Large intestine (tissue), 3 donors: ENCODE data around the gene PDZD2. TPM values are rescaled to one million over a fixed set of nuclear protein-coding genes. Genes with fewer than 3 reads are reported as not detected.
"Not testable (repeated sequence)": the region's sequence is repeated elsewhere in the genome, so short reads cannot be mapped to it uniquely, and the experiment has no call there.

Source experiments
- DNase-seq, 2 donors: peaks; one replicate each; pipeline versions ENCODE4 v3.0.0 to v3.0.0-alpha.2; 2013
- H3K27ac ChIP-seq: one replicate; pipeline ENCODE4 v1.5.1; 2013; ENCODE audit warnings: low read length
- H3K27me3 ChIP-seq: 2 replicates; pipeline ENCODE4 v1.6.1; 2013; ENCODE audit warnings: low read length; ENCODE audit not compliant: control insufficient read depth, insufficient read depth
- H3K36me3 ChIP-seq: 2 replicates; pipeline ENCODE4 v1.6.1; 2013; ENCODE audit warnings: low read length; ENCODE audit not compliant: control insufficient read depth, insufficient read depth
- H3K4me1 ChIP-seq: one replicate; pipeline ENCODE4 v1.6.1; 2013; ENCODE audit warnings: low read length; ENCODE audit not compliant: control insufficient read depth, insufficient read depth
- H3K4me3 ChIP-seq: one replicate; pipeline ENCODE4 v1.5.1; 2013; ENCODE audit warnings: low read length
- H3K9me3 ChIP-seq: one replicate; pipeline ENCODE4 v1.6.1; 2013; ENCODE audit warnings: mild to moderate bottlenecking, low read depth, low read length, moderate library complexity; ENCODE audit not compliant: control insufficient read depth
- WGBS: methylation state at CpG from one replicate; pipeline ENCODE4 v1.1.5; 2013; ENCODE audit warnings: low lambda C conversion rate; ENCODE audit not compliant: insufficient coverage; 5-methylcytosine and 5-hydroxymethylcytosine counted together
- polyA plus RNA-seq: library from polyadenylated mRNA; unstranded; fragments of 120-200 nt; gene quantifications from one replicate; pipeline ENCODE4 v1.2.1, GENCODE V29; 2013

PDZD2 gene
- polyA plus RNA-seq, 1 donor: 4.7 TPM

GRCh38 chr5:32040181-32040695 lies 401.3 kb downstream of the PDZD2 start:
- not testable (repeated sequence) for H3K4me3 ChIP-seq, H3K27me3 ChIP-seq, H3K36me3 ChIP-seq, DNase-seq, H3K4me1 ChIP-seq, H3K27ac ChIP-seq
- no CpG with 5 or more reads among the region's 31 CpGs for WGBS
- peaks cover 21% of the 10 kb centered on the region for H3K9me3 ChIP-seq

- H3K9me3 ChIP-seq: peaks cover 21% of the 10 kb centered on the region
- no peak overlapping the region for H3K27ac ChIP-seq
- H3K4me3 ChIP-seq: no peak overlapping the region
- H3K27me3 ChIP-seq: no peaks in the 10 kb centered on the region
- no peaks in the 10 kb centered on the region for H3K4me1 ChIP-seq
- H3K36me3 ChIP-seq: no peaks in the 10 kb centered on the region
- WGBS: 85% methylated on average over 4 of the region's 7 CpGs
- no peak for DNase-seq
Measured at GRCh38 chr5:32042551-32042961, 403.6 kb downstream of the PDZD2 start.

- Histone ChIP-seq H3K9me3 (peaks cover 21% of the 10 kb centered on the region), H3K36me3 (no peaks in the 10 kb centered on the region), H3K27me3 (no peaks in the 10 kb centered on the region), H3K4me1 (no peaks in the 10 kb centered on the region), H3K4me3 (no peak overlapping the region), H3K27ac (no peak overlapping the region)
- DNase-seq: no peak
- no CpG with 5 or more reads among the region's 5 CpGs for WGBS
Measured at GRCh38 chr5:32043105-32043504, 404.2 kb downstream of the PDZD2 start.

DNA sequence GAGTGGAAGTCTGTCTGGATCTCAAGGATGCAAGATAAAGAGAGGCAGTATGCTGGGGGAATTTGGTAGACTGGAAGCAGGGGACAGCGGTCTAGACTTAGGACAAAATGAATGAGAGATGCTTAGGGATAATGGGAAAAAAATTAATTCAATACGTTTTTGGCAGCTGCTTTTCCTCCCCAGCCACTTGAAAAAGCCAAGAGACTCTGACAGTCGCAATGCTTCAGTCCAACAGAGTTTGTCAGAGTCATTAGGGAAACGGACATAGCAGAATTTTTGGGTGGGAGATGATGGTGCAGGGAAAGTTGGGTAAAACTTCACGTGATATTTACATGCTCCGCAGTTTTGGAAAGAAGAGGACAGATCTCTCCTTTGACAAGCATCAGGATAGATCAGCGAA lies 405.5 kb downstream of the PDZD2 start:
- 60% methylated on average over 2 of the region's 7 CpGs for WGBS
- Histone ChIP-seq H3K36me3 (no peaks in the 10 kb centered on the region), H3K4me3 (no peak overlapping the region), H3K27me3 (no peaks in the 10 kb centered on the region), H3K9me3 (peaks cover 15% of the 10 kb centered on the region), H3K4me1 (no peaks in the 10 kb centered on the region), H3K27ac (no peak overlapping the region)
- DNase-seq: no peak

DNA sequence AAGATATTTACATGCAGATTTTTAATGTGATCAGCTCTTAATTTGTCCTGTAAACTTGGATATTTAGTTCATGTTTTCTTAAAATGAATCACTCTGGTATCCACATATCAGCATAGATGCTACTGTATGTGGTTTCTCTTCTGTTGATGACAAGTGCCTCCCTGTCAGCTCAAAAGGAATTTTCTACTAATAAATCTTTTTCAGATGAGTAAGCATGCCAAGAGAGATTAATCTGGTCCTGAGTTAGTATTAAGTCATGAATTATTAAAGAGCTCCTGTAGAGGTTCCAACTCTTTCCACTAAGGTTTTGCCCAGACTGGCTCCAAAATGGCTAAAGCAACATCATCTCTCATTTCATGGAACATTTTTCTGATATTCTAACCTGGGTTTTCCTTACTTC lies 406.0 kb downstream of the PDZD2 start:
- Histone ChIP-seq H3K4me3 (no peak overlapping the region), H3K4me1 (no peaks in the 10 kb centered on the region)

GRCh38 chr5:32047056-32047455 lies 408.1 kb downstream of the PDZD2 start:
- no peaks in the 10 kb centered on the region for H3K27me3 ChIP-seq
- no peak overlapping the region for H3K27ac ChIP-seq
- WGBS: 100% methylated on average over 3 of the region's 4 CpGs
- no peaks in the 10 kb centered on the region for H3K4me1 ChIP-seq
- H3K36me3 ChIP-seq: no peaks in the 10 kb centered on the region
- no peak overlapping the region for H3K4me3 ChIP-seq
- no peak for DNase-seq
- no peaks in the 10 kb centered on the region for H3K9me3 ChIP-seq

More for the DNA sequence above, 406.0 kb downstream of the PDZD2 start:
- DNase-seq: no peak
- Histone ChIP-seq H3K27ac (no peak overlapping the region), H3K27me3 (no peaks in the 10 kb centered on the region), H3K9me3 (peaks cover 10% of the 10 kb centered on the region), H3K36me3 (no peaks in the 10 kb centered on the region)

DNA sequence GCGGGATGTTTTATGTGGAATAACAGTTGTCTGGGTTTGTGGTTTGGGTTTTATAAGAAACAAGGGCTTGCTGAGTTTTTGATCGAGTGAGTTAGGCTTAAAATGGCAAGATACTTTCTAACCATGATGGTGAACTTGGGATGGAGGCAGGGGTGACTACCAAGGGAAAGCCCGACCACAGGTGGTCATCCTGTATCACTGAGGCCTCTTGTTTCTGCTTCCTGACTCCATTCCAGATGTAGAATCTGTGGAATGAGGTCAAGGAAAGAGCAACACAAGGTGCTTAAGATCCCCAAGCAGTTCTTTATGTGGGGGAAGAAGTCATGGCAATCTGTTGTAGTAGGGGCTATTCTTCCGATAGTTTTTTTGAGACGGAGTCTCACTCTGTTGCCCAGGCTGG lies 412.9 kb downstream of the PDZD2 start:
- no peak for DNase-seq
- Histone ChIP-seq H3K4me3 (no peak overlapping the region), H3K27ac (no peak overlapping the region), H3K27me3 (no peaks in the 10 kb centered on the region), H3K9me3 (no peaks in the 10 kb centered on the region), H3K4me1 (no peaks in the 10 kb centered on the region), H3K36me3 (no peaks in the 10 kb centered on the region)
- 100% methylated on average over 1 of the region's 5 CpGs for WGBS

- H3K4me3 ChIP-seq: no peak overlapping the region
- H3K4me1 ChIP-seq: no peaks in the 10 kb centered on the region
- no peaks in the 10 kb centered on the region for H3K9me3 ChIP-seq
- no peaks in the 10 kb centered on the region for H3K27me3 ChIP-seq
- H3K36me3 ChIP-seq: no peaks in the 10 kb centered on the region
- H3K27ac ChIP-seq: no peak overlapping the region
- WGBS: 83% methylated on average over 3 of the region's 15 CpGs
- no peak for DNase-seq
Measured at GRCh38 chr5:32055891-32056866, 417.2 kb downstream of the PDZD2 start.

- Histone ChIP-seq H3K9me3 (no peaks in the 10 kb centered on the region), H3K4me1 (no peaks in the 10 kb centered on the region)
- WGBS: 85% methylated on average over 4 of the region's 12 CpGs
Measured at GRCh38 chr5:32057187-32058096, 418.5 kb downstream of the PDZD2 start.

GRCh38 chr5:32058101-32058500 lies 419.2 kb downstream of the PDZD2 start:
- no CpG with 5 or more reads among the region's 4 CpGs for WGBS
- H3K27ac ChIP-seq: no peak overlapping the region
- no peak for DNase-seq

More at GRCh38 chr5:32057187-32058096, 418.5 kb downstream of the PDZD2 start:
- Histone ChIP-seq H3K36me3 (no peaks in the 10 kb centered on the region), H3K27me3 (no peaks in the 10 kb centered on the region), H3K27ac (no peak overlapping the region), H3K4me3 (no peak overlapping the region)
- DNase-seq: no peak

More at GRCh38 chr5:32058101-32058500, 419.2 kb downstream of the PDZD2 start:
- no peaks in the 10 kb centered on the region for H3K36me3 ChIP-seq
- no peaks in the 10 kb centered on the region for H3K27me3 ChIP-seq
- H3K9me3 ChIP-seq: no peaks in the 10 kb centered on the region
- H3K4me3 ChIP-seq: no peak overlapping the region
- H3K4me1 ChIP-seq: no peaks in the 10 kb centered on the region
